ENCODE measurements around the gene TTC12. TPM values are rescaled to one million over a fixed set of nuclear protein-coding genes. Genes with fewer than 3 reads are reported as not detected.

Gene TTC12
- total and polyA plus RNA-seq, 2 experiments from 2014 or later: 6.7 to 7.7 TPM

DNA sequence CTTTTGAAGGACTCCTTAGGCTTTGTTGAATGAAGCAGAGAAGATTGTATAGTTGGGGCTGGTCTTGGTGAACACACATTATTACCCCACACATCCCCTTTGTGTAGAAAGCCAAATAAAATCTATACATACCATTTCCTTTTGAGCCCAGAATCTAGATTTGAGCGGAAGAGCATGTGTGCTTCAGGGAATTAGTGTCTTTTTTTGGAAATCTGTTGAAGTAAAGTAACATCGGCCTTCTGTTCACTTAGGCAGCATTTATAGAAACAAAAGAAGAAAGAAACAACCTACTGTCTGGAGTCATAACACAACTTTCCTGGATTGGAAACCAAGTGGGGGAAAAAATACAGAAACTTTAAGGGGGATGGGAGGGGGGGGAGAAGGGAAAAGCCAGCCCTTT lies 37.9 kb upstream of the TTC12 start:
- in situ Hi-C loops (cut with MboI): no loop called here
- 45 to 58% methylated on average over 2 of the region's 2 CpGs for WGBS, 2 experiments (ENCODE audit: low coverage in 1 of 2, low lambda C conversion rate in 2 of 2, missing lambda C conversion rate in 2 of 2)

DNA sequence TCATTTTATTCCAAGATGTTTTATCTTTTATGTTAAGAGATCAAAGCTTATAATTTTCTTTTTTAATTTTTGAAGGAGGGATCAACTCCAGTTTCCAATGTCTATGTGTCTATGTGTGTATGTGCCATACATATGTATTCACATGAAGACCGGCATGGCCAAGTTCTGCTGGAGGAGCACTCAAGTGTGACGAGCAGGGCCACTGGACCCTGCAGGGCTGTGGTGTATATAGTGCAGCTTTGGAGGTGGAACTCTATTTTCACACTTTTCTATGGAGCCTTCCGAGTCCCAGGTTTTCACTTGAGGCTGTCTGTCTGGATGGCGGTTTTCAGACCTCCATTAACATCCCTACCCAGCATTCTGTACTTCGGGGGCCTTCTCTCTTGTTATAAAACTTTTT lies 36.5 kb upstream of the TTC12 start:
- Histone ChIP-seq H2AFZ (no peak overlapping the region), H3K27ac (no peak overlapping the region), H4K20me1 (ENCODE audit: insufficient read depth) (no peaks in the 10 kb centered on the region), H3K27me3 (replicated peaks; ENCODE audit: insufficient read depth) (no peaks in the 10 kb centered on the region; the same call in 1 of the 2 replicates), H3K9me2 (ENCODE audit: insufficient read depth) (no peaks in the 10 kb centered on the region), H3K9ac (no peak overlapping the region), H3K4me2 (ENCODE audit: unreplicated experiment) (no peak overlapping the region), H3K36me3 (ENCODE audit: low read depth) (no peaks in the 10 kb centered on the region), H3K79me2 (ENCODE audit: insufficient read depth) (no peaks in the 10 kb centered on the region), H3K4me3 (no peak overlapping the region), H3F3A (ENCODE audit: insufficient read depth) (no peaks in the 10 kb centered on the region), H3K4me1 (ENCODE audit: insufficient read depth) (no peaks in the 10 kb centered on the region), H3K9me3 (ENCODE audit: low read depth) (no peaks in the 10 kb centered on the region)
- no peak for TF ChIP-seq EZH2 (IDR thresholded peaks at IDR 0.05; ENCODE audit: insufficient read depth, poor library complexity, severe bottlenecking)
- TF ChIP-seq EZH2phosphoT487 (IDR thresholded peaks at IDR 0.05; ENCODE audit: insufficient read depth, low read depth): no peak
- in situ Hi-C loops (cut with MboI): no loop called here
- 70 to 74% methylated on average over 5 of the region's 5 CpGs for WGBS, 2 experiments (ENCODE audit: low coverage in 1 of 2, low lambda C conversion rate in 2 of 2, missing lambda C conversion rate in 2 of 2)
- DNase-seq: no peak

More for the DNA sequence above, 37.9 kb upstream of the TTC12 start:
- no peaks in the 10 kb centered on the region for H3K36me3 ChIP-seq (ENCODE audit: low read depth)
- no peaks in the 10 kb centered on the region for H3K4me1 ChIP-seq (ENCODE audit: insufficient read depth)
- no peaks in the 10 kb centered on the region for H3K9me3 ChIP-seq (ENCODE audit: low read depth)
- H2AFZ ChIP-seq: no peak overlapping the region
- H3F3A ChIP-seq (ENCODE audit: insufficient read depth): no peaks in the 10 kb centered on the region
- H3K9me2 ChIP-seq (ENCODE audit: insufficient read depth): no peaks in the 10 kb centered on the region
- no peak overlapping the region for H3K27ac ChIP-seq
- no peaks in the 10 kb centered on the region for H4K20me1 ChIP-seq (ENCODE audit: insufficient read depth)
- no peak overlapping the region for H3K4me3 ChIP-seq
- H3K79me2 ChIP-seq (ENCODE audit: insufficient read depth): no peaks in the 10 kb centered on the region
- no peak for TF ChIP-seq EZH2 (IDR thresholded peaks at IDR 0.05; ENCODE audit: insufficient read depth, poor library complexity, severe bottlenecking)
- no peak overlapping the region for H3K4me2 ChIP-seq (ENCODE audit: unreplicated experiment)
- DNase-seq: no peak
- no peak overlapping the region for H3K9ac ChIP-seq
- no peaks in the 10 kb centered on the region; the same call in 1 of the 2 replicates for H3K27me3 ChIP-seq (replicated peaks; ENCODE audit: insufficient read depth)

DNA sequence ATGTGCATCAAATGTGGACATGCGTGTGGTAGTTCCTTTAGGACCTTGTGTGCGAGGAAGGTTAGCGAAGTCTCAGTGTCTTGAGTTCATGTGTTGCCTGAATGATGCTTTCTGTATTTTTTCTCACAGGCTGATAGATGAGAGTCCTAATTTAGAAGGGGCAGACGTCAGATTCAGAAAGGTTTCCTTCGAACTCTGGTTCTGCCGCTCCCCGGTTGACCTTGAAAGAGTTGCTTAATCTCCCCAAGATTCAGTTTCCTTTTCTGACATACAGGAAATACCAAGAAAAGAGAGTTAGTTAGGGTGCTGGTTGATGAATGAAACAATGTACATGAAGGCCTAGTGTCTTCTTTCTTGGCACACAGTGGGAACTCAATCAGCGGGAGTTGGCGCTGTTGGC lies 35.9 kb upstream of the TTC12 start:
- Histone ChIP-seq H3K9ac (no peak overlapping the region), H3K4me2 (ENCODE audit: unreplicated experiment) (no peak overlapping the region), H3K36me3 (ENCODE audit: low read depth) (no peaks in the 10 kb centered on the region), H3K9me3 (ENCODE audit: low read depth) (no peaks in the 10 kb centered on the region), H3K27ac (no peak overlapping the region), H3K4me3 (no peak overlapping the region), H3F3A (ENCODE audit: insufficient read depth) (no peaks in the 10 kb centered on the region), H3K27me3 (replicated peaks; ENCODE audit: insufficient read depth) (no peaks in the 10 kb centered on the region; the same call in 1 of the 2 replicates), H4K20me1 (ENCODE audit: insufficient read depth) (no peaks in the 10 kb centered on the region), H3K9me2 (ENCODE audit: insufficient read depth) (no peaks in the 10 kb centered on the region), H3K79me2 (ENCODE audit: insufficient read depth) (no peaks in the 10 kb centered on the region), H2AFZ (no peak overlapping the region), H3K4me1 (ENCODE audit: insufficient read depth) (no peaks in the 10 kb centered on the region)
- in situ Hi-C loops (cut with MboI): no loop called here
- TF ChIP-seq EZH2phosphoT487 (IDR thresholded peaks at IDR 0.05; ENCODE audit: insufficient read depth, low read depth) (no peak), EZH2 (IDR thresholded peaks at IDR 0.05; ENCODE audit: insufficient read depth, poor library complexity, severe bottlenecking) (no peak)
- 86 to 87% methylated on average over 9 of the region's 9 CpGs for WGBS, 2 experiments (ENCODE audit: low coverage in 1 of 2, low lambda C conversion rate in 2 of 2, missing lambda C conversion rate in 2 of 2)
- DNase-seq: no peak

DNA sequence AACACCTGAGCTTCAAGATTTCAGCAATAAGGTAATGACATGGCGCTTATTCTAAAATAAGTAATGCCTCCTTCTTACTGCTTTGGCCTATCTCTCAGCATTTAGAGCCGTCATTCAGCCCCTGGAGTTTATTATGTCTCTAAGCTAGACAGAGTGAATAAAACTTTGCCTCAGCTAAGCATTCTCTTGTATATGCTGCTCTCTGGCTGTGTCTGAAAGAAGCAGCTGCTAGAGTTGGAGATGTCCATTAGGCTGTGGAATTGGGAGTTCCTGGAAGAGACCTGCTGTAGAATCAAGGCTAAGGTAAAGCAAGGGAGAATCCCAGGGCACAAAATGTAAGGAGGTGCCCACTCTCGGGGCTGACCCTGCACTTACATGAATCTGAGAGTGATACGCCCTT lies 35.5 kb upstream of the TTC12 start:
- H4K20me1 ChIP-seq (ENCODE audit: insufficient read depth): no peaks in the 10 kb centered on the region
- no peaks in the 10 kb centered on the region for H3K9me2 ChIP-seq (ENCODE audit: insufficient read depth)
- H3K4me3 ChIP-seq: no peak overlapping the region
- no peaks in the 10 kb centered on the region for H3F3A ChIP-seq (ENCODE audit: insufficient read depth)
- no peaks in the 10 kb centered on the region; the same call in 1 of the 2 replicates for H3K27me3 ChIP-seq (replicated peaks; ENCODE audit: insufficient read depth)
- no peak overlapping the region for H3K27ac ChIP-seq
- H3K9me3 ChIP-seq (ENCODE audit: low read depth): no peaks in the 10 kb centered on the region
- in situ Hi-C loops (cut with MboI): no loop called here
- H3K36me3 ChIP-seq (ENCODE audit: low read depth): no peaks in the 10 kb centered on the region
- H3K4me2 ChIP-seq (ENCODE audit: unreplicated experiment): no peak overlapping the region
- no peak overlapping the region for H3K9ac ChIP-seq
- no peak overlapping the region for H2AFZ ChIP-seq
- WGBS, 2 experiments (ENCODE audit: low coverage in 1 of 2, low lambda C conversion rate in 2 of 2, missing lambda C conversion rate in 2 of 2): 52 to 58% methylated on average over 4 of the region's 4 CpGs
- H3K4me1 ChIP-seq (ENCODE audit: insufficient read depth): no peaks in the 10 kb centered on the region
- H3K79me2 ChIP-seq (ENCODE audit: insufficient read depth): no peaks in the 10 kb centered on the region
- DNase-seq: no peak
- TF ChIP-seq EZH2 (IDR thresholded peaks at IDR 0.05; ENCODE audit: insufficient read depth, poor library complexity, severe bottlenecking) (no peak), EZH2phosphoT487 (IDR thresholded peaks at IDR 0.05; ENCODE audit: insufficient read depth, low read depth) (no peak)

DNA sequence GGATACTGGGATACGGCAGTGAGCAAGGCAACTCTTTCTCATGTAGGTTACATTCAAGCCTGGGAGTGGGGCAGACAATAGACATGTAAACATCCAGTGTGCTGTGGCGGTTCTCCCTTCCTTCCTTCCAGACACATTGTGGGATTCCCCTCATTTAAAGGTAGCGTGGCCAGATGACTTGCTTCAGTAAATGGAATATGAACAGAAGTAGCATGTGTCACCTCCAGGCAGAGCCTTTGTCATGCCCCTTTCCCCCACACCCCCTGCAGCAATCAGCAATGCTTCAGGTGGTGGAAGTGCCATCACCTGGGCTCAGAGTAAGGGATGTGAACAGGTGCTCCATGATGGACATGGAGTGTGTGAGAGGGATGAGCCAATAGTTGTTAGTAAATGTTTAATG lies 34.8 kb upstream of the TTC12 start:
- in situ Hi-C loops (cut with MboI): no loop called here
- DNase-seq: no peak
- Histone ChIP-seq H3K9ac (no peak overlapping the region), H3K9me2 (ENCODE audit: insufficient read depth) (no peaks in the 10 kb centered on the region), H3K27ac (no peak overlapping the region), H3K4me2 (ENCODE audit: unreplicated experiment) (no peak overlapping the region), H3K36me3 (ENCODE audit: low read depth) (no peaks in the 10 kb centered on the region), H3K9me3 (ENCODE audit: low read depth) (no peaks in the 10 kb centered on the region), H3K79me2 (ENCODE audit: insufficient read depth) (no peaks in the 10 kb centered on the region), H2AFZ (no peak overlapping the region), H3K4me1 (ENCODE audit: insufficient read depth) (no peaks in the 10 kb centered on the region), H3K4me3 (no peak overlapping the region), H3K27me3 (replicated peaks; ENCODE audit: insufficient read depth) (no peaks in the 10 kb centered on the region; the same call in 1 of the 2 replicates), H4K20me1 (ENCODE audit: insufficient read depth) (no peaks in the 10 kb centered on the region), H3F3A (ENCODE audit: insufficient read depth) (no peaks in the 10 kb centered on the region)
- TF ChIP-seq EZH2 (IDR thresholded peaks at IDR 0.05; ENCODE audit: insufficient read depth, poor library complexity, severe bottlenecking): no peak
- no peak for TF ChIP-seq EZH2phosphoT487 (IDR thresholded peaks at IDR 0.05; ENCODE audit: insufficient read depth, low read depth)
- 55 to 73% methylated on average over 3 of the region's 3 CpGs for WGBS, 2 experiments (ENCODE audit: low coverage in 1 of 2, low lambda C conversion rate in 2 of 2, missing lambda C conversion rate in 2 of 2)
